ENCODE results near the gene CFTR.

DNA sequence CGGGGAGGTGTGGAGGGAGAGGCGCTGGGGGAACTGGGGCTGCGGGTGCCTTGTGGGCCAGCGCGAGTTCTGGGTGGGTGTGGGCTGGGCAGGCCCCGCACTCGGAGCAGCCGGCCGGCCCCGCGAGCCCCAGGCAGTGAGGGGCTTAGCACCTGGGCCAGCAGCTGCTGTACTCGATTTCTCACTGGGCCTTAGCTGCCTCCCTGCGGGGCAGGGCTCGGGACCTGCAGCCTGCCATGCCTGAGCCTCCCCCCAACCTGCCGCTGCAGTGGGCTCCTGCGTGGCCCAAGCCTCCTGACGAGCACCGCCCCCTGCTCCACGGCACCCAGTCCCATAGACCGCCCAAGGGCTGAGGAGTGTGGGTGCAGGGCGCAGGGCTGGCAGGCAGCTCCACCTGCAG, 116.3 kb downstream of the CFTR start:
- TF ChIP-seq HOXA7 (CRISPR knock-in tag; IDR thresholded peaks at IDR 0.05; ENCODE audit: borderline replicate concordance) (no peak), ZFP3 (tag by site-specific recombination; IDR thresholded peaks at IDR 0.05; ENCODE audit: low read depth) (no peak), ZBTB17 (tag by site-specific recombination; IDR thresholded peaks at IDR 0.05) (no peak), ZEB2 (tag by site-specific recombination; IDR thresholded peaks at IDR 0.05) (no peak), ZNF777 (tag by site-specific recombination; IDR thresholded peaks at IDR 0.05; ENCODE audit: borderline replicate concordance) (no peak), ZNF391 (tag by site-specific recombination; IDR thresholded peaks at IDR 0.05; ENCODE audit: borderline replicate concordance, low read depth) (no peak), TRIM28 (IDR thresholded peaks at IDR 0.05; ENCODE audit: borderline replicate concordance, low read length) (no peak), ZNF366 (tag by site-specific recombination; conservative IDR thresholded peaks at IDR 0.05) (no peak)
- TF ChIP-seq, protein P1, sequence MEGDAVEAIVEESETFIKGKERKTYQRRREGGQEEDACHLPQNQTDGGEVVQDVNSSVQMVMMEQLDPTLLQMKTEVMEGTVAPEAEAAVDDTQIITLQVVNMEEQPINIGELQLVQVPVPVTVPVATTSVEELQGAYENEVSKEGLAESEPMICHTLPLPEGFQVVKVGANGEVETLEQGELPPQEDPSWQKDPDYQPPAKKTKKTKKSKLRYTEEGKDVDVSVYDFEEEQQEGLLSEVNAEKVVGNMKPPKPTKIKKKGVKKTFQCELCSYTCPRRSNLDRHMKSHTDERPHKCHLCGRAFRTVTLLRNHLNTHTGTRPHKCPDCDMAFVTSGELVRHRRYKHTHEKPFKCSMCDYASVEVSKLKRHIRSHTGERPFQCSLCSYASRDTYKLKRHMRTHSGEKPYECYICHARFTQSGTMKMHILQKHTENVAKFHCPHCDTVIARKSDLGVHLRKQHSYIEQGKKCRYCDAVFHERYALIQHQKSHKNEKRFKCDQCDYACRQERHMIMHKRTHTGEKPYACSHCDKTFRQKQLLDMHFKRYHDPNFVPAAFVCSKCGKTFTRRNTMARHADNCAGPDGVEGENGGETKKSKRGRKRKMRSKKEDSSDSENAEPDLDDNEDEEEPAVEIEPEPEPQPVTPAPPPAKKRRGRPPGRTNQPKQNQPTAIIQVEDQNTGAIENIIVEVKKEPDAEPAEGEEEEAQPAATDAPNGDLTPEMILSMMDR (tag by site-specific recombination; IDR thresholded peaks at IDR 0.05), result no peak
- TF ChIP-seq, protein P2, sequence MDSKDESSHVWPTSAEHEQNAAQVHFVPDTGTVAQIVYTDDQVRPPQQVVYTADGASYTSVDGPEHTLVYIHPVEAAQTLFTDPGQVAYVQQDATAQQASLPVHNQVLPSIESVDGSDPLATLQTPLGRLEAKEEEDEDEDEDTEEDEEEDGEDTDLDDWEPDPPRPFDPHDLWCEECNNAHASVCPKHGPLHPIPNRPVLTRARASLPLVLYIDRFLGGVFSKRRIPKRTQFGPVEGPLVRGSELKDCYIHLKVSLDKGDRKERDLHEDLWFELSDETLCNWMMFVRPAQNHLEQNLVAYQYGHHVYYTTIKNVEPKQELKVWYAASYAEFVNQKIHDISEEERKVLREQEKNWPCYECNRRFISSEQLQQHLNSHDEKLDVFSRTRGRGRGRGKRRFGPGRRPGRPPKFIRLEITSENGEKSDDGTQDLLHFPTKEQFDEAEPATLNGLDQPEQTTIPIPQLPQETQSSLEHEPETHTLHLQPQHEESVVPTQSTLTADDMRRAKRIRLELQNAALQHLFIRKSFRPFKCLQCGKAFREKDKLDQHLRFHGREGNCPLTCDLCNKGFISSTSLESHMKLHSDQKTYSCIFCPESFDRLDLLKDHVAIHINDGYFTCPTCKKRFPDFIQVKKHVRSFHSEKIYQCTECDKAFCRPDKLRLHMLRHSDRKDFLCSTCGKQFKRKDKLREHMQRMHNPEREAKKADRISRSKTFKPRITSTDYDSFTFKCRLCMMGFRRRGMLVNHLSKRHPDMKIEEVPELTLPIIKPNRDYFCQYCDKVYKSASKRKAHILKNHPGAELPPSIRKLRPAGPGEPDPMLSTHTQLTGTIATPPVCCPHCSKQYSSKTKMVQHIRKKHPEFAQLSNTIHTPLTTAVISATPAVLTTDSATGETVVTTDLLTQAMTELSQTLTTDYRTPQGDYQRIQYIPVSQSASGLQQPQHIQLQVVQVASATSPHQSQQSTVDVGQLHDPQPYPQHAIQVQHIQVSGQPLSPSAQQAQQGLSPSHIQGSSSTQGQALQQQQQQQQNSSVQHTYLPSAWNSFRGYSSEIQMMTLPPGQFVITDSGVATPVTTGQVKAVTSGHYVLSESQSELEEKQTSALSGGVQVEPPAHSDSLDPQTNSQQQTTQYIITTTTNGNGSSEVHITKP (tag by site-specific recombination; IDR thresholded peaks at IDR 0.05), result no peak
- TF ChIP-seq, protein P3, sequence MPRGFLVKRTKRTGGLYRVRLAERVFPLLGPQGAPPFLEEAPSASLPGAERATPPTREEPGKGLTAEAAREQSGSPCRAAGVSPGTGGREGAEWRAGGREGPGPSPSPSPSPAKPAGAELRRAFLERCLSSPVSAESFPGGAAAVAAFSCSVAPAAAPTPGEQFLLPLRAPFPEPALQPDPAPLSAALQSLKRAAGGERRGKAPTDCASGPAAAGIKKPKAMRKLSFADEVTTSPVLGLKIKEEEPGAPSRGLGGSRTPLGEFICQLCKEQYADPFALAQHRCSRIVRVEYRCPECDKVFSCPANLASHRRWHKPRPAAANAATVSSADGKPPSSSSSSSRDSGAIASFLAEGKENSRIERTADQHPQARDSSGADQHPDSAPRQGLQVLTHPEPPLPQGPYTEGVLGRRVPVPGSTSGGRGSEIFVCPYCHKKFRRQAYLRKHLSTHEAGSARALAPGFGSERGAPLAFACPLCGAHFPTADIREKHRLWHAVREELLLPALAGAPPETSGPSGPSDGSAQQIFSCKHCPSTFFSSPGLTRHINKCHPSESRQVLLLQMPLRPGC (tag by site-specific recombination; IDR thresholded peaks at IDR 0.05), result no peak
- TF ChIP-seq, protein P4, sequence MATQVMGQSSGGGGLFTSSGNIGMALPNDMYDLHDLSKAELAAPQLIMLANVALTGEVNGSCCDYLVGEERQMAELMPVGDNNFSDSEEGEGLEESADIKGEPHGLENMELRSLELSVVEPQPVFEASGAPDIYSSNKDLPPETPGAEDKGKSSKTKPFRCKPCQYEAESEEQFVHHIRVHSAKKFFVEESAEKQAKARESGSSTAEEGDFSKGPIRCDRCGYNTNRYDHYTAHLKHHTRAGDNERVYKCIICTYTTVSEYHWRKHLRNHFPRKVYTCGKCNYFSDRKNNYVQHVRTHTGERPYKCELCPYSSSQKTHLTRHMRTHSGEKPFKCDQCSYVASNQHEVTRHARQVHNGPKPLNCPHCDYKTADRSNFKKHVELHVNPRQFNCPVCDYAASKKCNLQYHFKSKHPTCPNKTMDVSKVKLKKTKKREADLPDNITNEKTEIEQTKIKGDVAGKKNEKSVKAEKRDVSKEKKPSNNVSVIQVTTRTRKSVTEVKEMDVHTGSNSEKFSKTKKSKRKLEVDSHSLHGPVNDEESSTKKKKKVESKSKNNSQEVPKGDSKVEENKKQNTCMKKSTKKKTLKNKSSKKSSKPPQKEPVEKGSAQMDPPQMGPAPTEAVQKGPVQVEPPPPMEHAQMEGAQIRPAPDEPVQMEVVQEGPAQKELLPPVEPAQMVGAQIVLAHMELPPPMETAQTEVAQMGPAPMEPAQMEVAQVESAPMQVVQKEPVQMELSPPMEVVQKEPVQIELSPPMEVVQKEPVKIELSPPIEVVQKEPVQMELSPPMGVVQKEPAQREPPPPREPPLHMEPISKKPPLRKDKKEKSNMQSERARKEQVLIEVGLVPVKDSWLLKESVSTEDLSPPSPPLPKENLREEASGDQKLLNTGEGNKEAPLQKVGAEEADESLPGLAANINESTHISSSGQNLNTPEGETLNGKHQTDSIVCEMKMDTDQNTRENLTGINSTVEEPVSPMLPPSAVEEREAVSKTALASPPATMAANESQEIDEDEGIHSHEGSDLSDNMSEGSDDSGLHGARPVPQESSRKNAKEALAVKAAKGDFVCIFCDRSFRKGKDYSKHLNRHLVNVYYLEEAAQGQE (tag by site-specific recombination; IDR thresholded peaks at IDR 0.05), result no peak
- TF ChIP-seq, protein P5, sequence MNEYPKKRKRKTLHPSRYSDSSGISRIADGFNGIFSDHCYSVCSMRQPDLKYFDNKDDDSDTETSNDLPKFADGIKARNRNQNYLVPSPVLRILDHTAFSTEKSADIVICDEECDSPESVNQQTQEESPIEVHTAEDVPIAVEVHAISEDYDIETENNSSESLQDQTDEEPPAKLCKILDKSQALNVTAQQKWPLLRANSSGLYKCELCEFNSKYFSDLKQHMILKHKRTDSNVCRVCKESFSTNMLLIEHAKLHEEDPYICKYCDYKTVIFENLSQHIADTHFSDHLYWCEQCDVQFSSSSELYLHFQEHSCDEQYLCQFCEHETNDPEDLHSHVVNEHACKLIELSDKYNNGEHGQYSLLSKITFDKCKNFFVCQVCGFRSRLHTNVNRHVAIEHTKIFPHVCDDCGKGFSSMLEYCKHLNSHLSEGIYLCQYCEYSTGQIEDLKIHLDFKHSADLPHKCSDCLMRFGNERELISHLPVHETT (tag by site-specific recombination; IDR thresholded peaks at IDR 0.05), result no peak
